Memory B cell (primary cell): ENCODE measurements around the gene TEX19.
"Not testable (repeated sequence)": the region's sequence is repeated elsewhere in the genome, so short reads cannot be mapped to it uniquely, and the experiment has no call there.

Experiments used
- ATAC-seq: fragments of 150-1000 bp; cut with Tn5 transposase; 2 replicates; pipeline ENCODE4 v1.10.0; 2021; ENCODE audit warnings: low read depth, mild to moderate bottlenecking, moderate library complexity
- DNase-seq, 2 donors: peaks; one replicate each; pipeline ENCODE4 v3.0.0; 2022; ENCODE audit warnings: low spot score in 2 of 2
- H3K27ac Mint-ChIP-seq: one replicate; pipeline ENCODE4 v1.8.0; 2022; ENCODE audit warnings: mild to moderate bottlenecking, moderate library complexity, mixed read lengths
- H3K27me3 Mint-ChIP-seq: one replicate; pipeline ENCODE4 v1.8.0; 2022; ENCODE audit warnings: mixed read lengths
- H3K36me3 Mint-ChIP-seq: one replicate; pipeline ENCODE4 v1.8.0; 2022; ENCODE audit warnings: mild to moderate bottlenecking, mixed read lengths
- H3K4me1 Mint-ChIP-seq: one replicate; pipeline ENCODE4 v1.8.0; 2022; ENCODE audit warnings: mixed read lengths
- H3K4me3 Mint-ChIP-seq: one replicate; pipeline ENCODE4 v1.8.0; 2022; ENCODE audit warnings: mild to moderate bottlenecking, moderate library complexity, mixed read lengths
- H3K9me3 Mint-ChIP-seq: one replicate; pipeline ENCODE4 v1.8.0; 2022; ENCODE audit warnings: mixed read lengths

Gene TEX19

GRCh38 chr17:82380860-82381702 is 22.0 kb downstream of the TEX19 start:
- Mint-ChIP-seq H3K36me3 (no peaks in the 10 kb centered on the region), H3K4me3 (no peak overlapping the region), H3K27ac (no peak overlapping the region), H3K27me3 (peaks cover 21% of the 10 kb centered on the region), H3K4me1 (peaks cover 7% of the 10 kb centered on the region), H3K9me3 (no peaks in the 10 kb centered on the region)
- DNase-seq (no peak), ATAC-seq (no peak)

GRCh38 chr17:82381703-82382009 is 22.6 kb downstream of the TEX19 start:
- H3K36me3 Mint-ChIP-seq, H3K4me3 Mint-ChIP-seq, H3K4me1 Mint-ChIP-seq, DNase-seq, H3K9me3 Mint-ChIP-seq, H3K27ac Mint-ChIP-seq, ATAC-seq: not testable (repeated sequence)
- H3K27me3 Mint-ChIP-seq = peaks cover 26% of the 10 kb centered on the region

GRCh38 chr17:82382220-82382932 is 23.3 kb downstream of the TEX19 start:
- H3K4me3 Mint-ChIP-seq, DNase-seq, H3K27ac Mint-ChIP-seq, H3K36me3 Mint-ChIP-seq, ATAC-seq, H3K9me3 Mint-ChIP-seq, H3K4me1 Mint-ChIP-seq: not testable (repeated sequence)
- peaks cover 27% of the 10 kb centered on the region for H3K27me3 Mint-ChIP-seq

GRCh38 chr17:82382933-82383255 is 23.8 kb downstream of the TEX19 start:
- Mint-ChIP-seq H3K4me3 (no peak overlapping the region), H3K27ac (no peak overlapping the region), H3K27me3 (peaks cover 24% of the 10 kb centered on the region), H3K9me3 (no peaks in the 10 kb centered on the region), H3K4me1 (peaks cover 12% of the 10 kb centered on the region), H3K36me3 (no peaks in the 10 kb centered on the region)
- DNase-seq (no peak), ATAC-seq (no peak)

GRCh38 chr17:82383411-82383810 is 24.4 kb downstream of the TEX19 start:
- no peak overlapping the region for H3K4me3 Mint-ChIP-seq
- peaks cover 24% of the 10 kb centered on the region for H3K27me3 Mint-ChIP-seq
- no peak overlapping the region for H3K27ac Mint-ChIP-seq
- no peak for DNase-seq
- ATAC-seq = no peak
- H3K9me3 Mint-ChIP-seq = no peaks in the 10 kb centered on the region
- H3K36me3 Mint-ChIP-seq = no peaks in the 10 kb centered on the region
- H3K4me1 Mint-ChIP-seq = peaks cover 13% of the 10 kb centered on the region

GRCh38 chr17:82384051-82384729 is 25.1 kb downstream of the TEX19 start:
- Mint-ChIP-seq H3K27ac (no peak overlapping the region), H3K4me1 (peaks cover 13% of the 10 kb centered on the region), H3K36me3 (no peaks in the 10 kb centered on the region), H3K27me3 (peaks cover 21% of the 10 kb centered on the region), H3K9me3 (no peaks in the 10 kb centered on the region), H3K4me3 (no peak overlapping the region)
- ATAC-seq = no peak
- DNase-seq = no peak

- Mint-ChIP-seq H3K9me3 (no peaks in the 10 kb centered on the region), H3K27ac (no peak overlapping the region), H3K4me1 (peaks cover 11% of the 10 kb centered on the region), H3K27me3 (peaks cover 19% of the 10 kb centered on the region), H3K36me3 (no peaks in the 10 kb centered on the region), H3K4me3 (no peak overlapping the region)
- DNase-seq = no peak
- no peak for ATAC-seq
Observed at GRCh38 chr17:82384730-82385481, 25.9 kb downstream of the TEX19 start.

- DNase-seq = no peak
- H3K27me3 Mint-ChIP-seq = peaks cover 16% of the 10 kb centered on the region
- no peaks in the 10 kb centered on the region for H3K36me3 Mint-ChIP-seq
- H3K4me1 Mint-ChIP-seq = peaks cover 9% of the 10 kb centered on the region
- H3K4me3 Mint-ChIP-seq = no peak overlapping the region
- no peak for ATAC-seq
- no peaks in the 10 kb centered on the region for H3K9me3 Mint-ChIP-seq
- no peak overlapping the region for H3K27ac Mint-ChIP-seq
Observed at GRCh38 chr17:82385559-82386254, 26.7 kb downstream of the TEX19 start.

- H3K9me3 Mint-ChIP-seq = no peaks in the 10 kb centered on the region
Observed at GRCh38 chr17:82386255-82386831, 27.3 kb downstream of the TEX19 start.

GRCh38 chr17:82386881-82387704 is 28.0 kb downstream of the TEX19 start:
- peaks cover 1% of the 10 kb centered on the region for H3K36me3 Mint-ChIP-seq
- ATAC-seq = no peak
- no peak overlapping the region for H3K4me3 Mint-ChIP-seq
- peaks cover 6% of the 10 kb centered on the region for H3K4me1 Mint-ChIP-seq
- no peaks in the 10 kb centered on the region for H3K9me3 Mint-ChIP-seq
- H3K27me3 Mint-ChIP-seq = peaks cover 9% of the 10 kb centered on the region
- H3K27ac Mint-ChIP-seq = no peak overlapping the region
- no peak for DNase-seq

More at GRCh38 chr17:82386255-82386831, 27.3 kb downstream of the TEX19 start:
- ATAC-seq (no peak), DNase-seq (no peak)
- H3K4me1 Mint-ChIP-seq = peaks cover 6% of the 10 kb centered on the region
- no peaks in the 10 kb centered on the region for H3K36me3 Mint-ChIP-seq
- no peak overlapping the region for H3K27ac Mint-ChIP-seq
- no peak overlapping the region for H3K4me3 Mint-ChIP-seq
- H3K27me3 Mint-ChIP-seq = peaks cover 13% of the 10 kb centered on the region

- Mint-ChIP-seq H3K36me3 (peaks cover 7% of the 10 kb centered on the region), H3K4me1 (peaks cover 6% of the 10 kb centered on the region), H3K9me3 (no peaks in the 10 kb centered on the region), H3K27ac (no peak overlapping the region), H3K4me3 (no peak overlapping the region), H3K27me3 (peaks cover 9% of the 10 kb centered on the region)
- DNase-seq = no peak
- ATAC-seq = no peak
Observed at GRCh38 chr17:82387705-82388106, 28.7 kb downstream of the TEX19 start.

- no peaks in the 10 kb centered on the region for H3K9me3 Mint-ChIP-seq
- peaks cover 6% of the 10 kb centered on the region for H3K4me1 Mint-ChIP-seq
- H3K4me3 Mint-ChIP-seq = no peak overlapping the region
- H3K36me3 Mint-ChIP-seq = peaks cover 9% of the 10 kb centered on the region
- DNase-seq = no peak
- no peak for ATAC-seq
- peaks cover 8% of the 10 kb centered on the region for H3K27me3 Mint-ChIP-seq
- no peak overlapping the region for H3K27ac Mint-ChIP-seq
Observed at GRCh38 chr17:82388223-82388921, 29.3 kb downstream of the TEX19 start.
